ENCODE data around the gene FAM89B.
"Not testable (repeated sequence)": the region's sequence is repeated elsewhere in the genome, so short reads cannot be mapped to it uniquely, and the experiment has no call there.

The FAM89B gene

DNA sequence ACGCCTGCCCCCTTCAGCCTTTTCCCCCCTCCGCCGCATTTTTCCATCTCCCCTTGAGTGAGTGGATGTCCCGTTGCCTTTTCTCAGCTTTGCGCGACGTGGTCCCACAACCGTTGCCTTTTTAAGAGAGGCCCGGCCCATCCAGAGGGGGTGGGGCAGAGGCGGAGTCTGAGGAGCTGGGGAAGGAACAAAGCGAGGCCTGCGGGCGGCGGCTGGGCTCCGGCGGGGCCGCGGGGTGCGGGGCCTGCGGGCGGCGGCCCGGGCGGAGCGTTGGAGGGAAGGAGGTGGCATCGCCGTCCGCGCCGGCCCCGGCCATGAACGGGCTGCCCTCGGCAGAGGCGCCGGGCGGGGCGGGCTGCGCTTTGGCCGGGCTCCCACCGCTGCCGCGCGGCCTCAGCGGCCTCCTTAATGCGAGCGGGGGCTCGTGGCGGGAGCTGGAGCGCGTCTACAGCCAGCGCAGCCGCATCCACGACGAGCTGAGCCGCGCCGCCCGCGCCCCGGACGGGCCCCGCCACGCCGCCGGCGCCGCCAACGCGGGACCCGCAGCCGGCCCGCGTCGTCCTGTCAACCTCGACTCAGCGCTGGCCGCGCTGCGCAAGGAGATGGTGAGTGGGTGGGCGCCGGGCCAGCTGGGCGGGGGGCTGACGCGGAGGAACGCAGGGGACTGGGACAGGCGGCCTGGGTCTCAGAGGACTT is at the start of gene FAM89B:
Gene FAM89B (plus strand): TSS at position 183 of the 696 bp plus-strand sequence. CDS start 132 bp downstream, at position 315.
- DNase-seq (ENCODE audit: low spot score): peak; percentile 72

DNA sequence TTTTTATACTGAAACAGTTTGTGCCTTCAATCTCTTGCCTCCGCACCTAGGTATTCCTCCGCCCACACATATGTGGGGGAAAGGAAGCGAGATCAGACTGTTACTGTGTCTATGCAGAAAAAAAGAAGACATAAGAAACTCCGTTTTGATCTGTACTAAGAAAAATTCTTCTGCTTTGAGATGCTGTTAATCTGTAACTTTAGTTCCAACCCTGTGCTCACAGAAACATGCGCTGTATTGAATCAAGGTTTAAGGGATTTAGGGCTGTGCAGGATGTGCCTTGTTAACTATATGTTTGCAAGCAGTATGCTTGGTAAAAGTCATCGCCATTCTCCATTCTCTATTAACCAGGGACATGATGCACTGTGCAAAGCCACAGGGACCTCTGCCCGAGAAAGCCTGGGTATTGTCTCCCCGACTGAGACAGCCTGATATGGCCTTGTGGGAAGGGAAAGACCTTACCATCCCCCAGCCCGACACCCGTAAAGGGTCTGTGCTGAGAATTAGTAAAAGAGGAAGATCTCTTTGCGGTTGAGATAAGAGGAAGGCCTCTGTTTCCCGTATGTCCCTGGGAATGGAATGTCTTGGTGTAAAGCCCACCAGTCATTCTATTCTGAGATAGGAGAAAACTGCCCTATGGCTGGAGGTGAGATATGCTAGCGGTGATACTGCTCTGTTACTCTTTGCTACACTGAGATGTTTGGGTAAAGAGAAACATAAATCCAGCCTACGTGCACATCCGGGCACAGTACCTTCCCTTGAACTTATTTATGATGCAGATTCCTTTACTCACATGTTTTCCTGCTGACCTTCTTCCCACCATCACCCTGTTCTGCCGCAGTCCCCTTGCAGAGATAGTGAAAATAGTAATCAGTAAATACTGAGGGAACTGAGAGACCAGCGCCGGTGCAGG is 49.4 kb upstream of the FAM89B start:
- not testable (repeated sequence) for DNase-seq (ENCODE audit: low spot score)

- DNase-seq (ENCODE audit: low spot score): not testable (repeated sequence)
Observed at GRCh38 chr11:65523631-65523968, 48.7 kb upstream of the FAM89B start.

DNA sequence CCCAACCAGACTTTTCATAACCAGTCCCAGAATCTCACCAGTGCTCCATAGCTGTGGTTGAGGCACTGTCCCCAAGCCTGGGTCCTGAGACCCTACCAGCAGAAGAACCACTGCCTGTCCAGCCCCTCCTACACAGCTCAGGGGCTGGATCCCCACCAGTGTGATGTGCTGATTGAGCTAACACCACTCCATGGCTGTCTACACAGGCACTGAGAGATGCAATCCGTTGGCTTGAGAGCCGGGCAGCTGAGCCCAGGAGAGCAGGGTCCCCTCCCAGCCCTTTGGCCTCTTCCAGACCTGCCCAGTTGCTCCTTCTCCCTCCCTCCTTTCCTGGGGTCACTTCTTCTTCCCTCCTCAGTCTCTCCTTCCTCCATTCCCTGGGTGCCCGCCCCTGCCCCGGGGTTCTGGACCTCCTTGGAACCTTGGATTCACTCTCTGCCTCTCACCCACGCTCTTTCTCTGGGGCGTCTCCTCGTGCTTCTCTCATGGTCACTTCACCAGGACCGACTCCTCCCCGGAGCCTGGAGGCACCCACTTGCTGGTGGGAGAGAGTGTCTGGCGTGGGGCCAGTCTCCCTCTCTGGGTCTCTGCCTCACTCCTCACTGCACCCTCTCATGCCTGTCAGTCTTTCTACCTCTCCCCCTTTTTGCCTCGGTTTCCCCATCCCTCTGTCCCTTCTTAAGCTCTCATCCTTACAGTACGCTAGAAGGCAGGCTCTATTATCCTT is 48.2 kb upstream of the FAM89B start:
- no peak for DNase-seq (ENCODE audit: low spot score)

DNA sequence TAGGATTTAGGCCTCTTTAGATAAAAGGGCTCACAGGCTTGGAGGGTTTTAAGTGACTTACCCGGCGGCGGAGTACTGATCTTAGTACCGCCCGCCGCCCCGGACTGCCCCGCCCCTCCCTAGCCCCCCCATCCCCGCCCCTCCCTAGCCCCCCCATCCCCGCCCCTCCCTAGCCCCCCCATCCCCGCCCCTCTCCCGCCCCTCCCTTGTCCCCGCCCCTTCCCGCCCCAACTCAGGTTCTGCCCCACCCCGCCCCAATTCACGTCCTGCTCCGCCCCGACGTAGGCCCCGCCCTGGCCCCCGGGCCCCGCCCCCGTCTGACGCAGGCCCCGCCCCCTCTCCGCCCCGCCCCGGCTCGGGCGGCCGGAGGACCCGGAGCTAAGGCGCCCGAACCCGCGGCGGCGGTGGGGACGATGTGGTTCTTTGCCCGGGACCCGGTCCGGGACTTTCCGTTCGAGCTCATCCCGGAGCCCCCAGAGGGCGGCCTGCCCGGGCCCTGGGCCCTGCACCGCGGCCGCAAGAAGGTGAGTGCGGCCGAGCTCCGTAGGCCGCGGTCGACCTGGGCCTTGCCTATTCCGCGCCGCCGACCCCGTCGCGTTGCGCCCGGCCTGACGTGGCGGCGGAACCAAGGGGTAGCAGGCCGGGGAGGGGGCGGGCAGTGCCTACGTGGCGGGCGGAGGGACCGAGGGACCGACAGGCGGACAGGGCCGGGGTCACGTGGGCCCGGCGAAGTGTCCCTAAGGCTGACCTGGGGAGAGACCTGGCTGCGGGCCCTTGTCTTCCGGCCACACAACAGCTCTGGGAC is 47.4 kb upstream of the FAM89B start, which contains the start of gene SCYL1:
Gene SCYL1 (plus strand): TSS at position 343 of the 805 bp plus-strand sequence. CDS start 71 bp downstream, at position 414.
- DNase-seq (ENCODE audit: low spot score): peak; percentile 81

DNA sequence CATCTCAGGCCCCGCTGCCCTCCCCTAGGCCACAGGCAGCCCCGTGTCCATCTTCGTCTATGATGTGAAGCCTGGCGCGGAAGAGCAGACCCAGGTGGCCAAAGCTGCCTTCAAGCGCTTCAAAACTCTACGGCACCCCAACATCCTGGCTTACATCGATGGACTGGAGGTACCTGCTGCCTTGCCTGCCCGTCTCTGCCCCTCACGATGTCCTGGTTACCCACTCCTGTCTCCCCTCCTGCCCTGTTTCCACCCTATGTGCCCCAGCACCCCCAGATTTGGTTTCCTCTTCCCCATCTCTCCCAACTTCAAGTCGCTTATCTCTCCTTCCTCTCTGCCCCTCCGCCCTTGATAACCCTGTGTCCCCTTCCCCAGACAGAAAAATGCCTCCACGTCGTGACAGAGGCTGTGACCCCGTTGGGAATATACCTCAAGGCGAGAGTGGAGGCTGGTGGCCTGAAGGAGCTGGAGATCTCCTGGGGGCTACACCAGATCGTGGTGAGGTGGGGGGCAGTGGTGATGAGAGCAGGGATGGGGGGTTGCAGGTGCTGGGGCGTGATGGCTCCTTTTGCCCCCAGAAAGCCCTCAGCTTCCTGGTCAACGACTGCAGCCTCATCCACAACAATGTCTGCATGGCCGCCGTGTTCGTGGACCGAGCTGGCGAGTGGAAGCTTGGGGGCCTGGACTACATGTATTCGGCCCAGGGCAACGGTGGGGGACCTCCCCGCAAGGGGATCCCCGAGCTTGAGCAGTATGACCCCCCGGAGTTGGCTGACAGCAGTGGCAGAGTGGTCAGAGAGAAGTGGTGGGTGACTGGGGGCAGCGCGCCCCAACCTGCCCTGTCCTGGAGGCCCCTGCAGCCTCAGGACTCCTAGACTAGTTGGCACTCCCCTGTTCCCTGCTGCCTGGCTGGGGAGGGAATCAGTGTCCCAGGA is 46.5 kb upstream of the FAM89B start:
- DNase-seq (ENCODE audit: low spot score): no peak

DNA sequence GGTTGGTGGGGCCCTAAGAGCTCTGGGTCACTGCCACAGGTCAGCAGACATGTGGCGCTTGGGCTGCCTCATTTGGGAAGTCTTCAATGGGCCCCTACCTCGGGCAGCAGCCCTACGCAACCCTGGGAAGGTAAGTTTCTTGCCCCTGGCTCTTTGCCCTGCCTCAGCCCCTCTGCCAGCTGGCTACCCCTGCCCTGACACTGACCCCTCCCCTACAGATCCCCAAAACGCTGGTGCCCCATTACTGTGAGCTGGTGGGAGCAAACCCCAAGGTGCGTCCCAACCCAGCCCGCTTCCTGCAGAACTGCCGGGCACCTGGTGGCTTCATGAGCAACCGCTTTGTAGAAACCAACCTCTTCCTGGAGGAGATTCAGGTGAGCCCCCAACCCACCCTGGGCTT is 45.6 kb upstream of the FAM89B start:
- DNase-seq (ENCODE audit: low spot score): no peak

DNA sequence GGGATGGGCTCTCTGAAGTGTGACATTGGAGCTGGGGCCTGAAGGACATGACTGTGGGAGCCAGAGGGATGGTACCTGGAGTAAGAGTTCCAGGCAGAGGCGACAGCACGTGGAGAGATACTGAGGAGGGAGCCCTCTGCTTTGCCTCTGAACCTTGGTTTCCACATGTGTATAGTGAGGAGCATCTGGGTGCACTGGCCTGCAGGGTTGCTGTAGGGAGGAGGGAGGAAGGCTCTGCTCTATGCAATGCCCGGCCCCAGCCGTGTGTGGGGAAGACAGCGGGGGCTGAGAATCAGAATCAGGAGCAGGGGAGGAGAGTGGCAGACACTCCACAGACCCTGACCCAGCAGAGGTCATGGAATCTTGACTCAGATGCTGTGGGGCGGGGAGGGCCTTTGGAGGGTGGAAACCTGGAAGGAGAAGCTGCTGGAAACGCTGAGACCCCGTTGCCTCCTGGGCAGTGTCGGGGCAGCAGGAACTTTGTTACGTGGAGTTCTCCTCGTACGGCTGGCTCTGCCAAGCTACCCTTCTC is 43.5 kb upstream of the FAM89B start:
- no peak for DNase-seq (ENCODE audit: low spot score)

DNA sequence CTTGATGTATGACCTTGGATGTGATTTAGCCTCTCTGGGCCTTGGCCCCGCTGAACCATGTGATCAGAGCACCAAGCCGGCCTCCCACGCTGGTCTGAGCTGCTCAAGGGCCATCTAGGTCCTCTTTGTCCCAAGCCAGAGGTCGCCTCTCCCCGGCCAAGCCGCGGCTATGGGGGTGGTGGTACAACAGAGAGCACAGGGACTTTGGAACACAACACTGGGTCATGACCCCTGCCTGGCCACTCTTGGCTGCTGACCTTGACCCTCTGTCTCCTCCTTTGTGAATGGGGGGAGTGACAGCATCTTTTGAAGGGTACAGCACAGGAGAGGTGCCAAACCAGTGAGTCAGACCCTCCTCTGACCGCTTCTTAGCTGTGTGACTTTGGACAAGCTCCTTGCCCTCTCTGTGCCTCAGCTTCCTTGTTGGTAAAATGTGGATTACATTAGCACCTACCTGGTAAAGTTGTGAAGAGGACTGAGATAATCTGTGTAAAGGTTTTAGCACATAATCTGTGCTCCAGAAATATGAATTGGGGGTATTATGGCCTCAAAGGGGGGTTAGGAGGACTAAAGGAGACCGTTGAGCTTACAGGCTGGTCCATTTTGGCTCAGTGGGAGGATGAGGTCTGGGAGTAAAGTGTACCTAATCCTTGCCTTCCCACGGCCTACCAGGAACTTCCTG is 42.7 kb upstream of the FAM89B start:
- no peak for DNase-seq (ENCODE audit: low spot score)

DNA sequence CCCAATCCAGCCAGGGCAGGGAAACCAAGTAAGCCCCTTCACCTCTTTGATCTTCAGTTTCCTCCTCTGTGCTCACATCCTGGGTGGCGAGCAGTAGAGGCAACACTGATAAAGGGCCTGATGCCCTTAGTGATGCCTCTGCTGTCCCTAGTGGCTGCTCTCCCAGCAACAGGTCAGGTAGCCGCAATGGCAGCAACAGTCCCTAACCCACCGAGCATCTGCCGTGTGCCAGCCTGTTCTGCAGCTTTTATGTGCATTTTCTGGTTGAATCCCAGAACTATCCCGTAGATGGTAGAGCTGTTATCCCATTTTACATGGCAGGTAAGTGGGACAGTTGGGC is 42.2 kb upstream of the FAM89B start:
- DNase-seq (ENCODE audit: low spot score): no peak

DNA sequence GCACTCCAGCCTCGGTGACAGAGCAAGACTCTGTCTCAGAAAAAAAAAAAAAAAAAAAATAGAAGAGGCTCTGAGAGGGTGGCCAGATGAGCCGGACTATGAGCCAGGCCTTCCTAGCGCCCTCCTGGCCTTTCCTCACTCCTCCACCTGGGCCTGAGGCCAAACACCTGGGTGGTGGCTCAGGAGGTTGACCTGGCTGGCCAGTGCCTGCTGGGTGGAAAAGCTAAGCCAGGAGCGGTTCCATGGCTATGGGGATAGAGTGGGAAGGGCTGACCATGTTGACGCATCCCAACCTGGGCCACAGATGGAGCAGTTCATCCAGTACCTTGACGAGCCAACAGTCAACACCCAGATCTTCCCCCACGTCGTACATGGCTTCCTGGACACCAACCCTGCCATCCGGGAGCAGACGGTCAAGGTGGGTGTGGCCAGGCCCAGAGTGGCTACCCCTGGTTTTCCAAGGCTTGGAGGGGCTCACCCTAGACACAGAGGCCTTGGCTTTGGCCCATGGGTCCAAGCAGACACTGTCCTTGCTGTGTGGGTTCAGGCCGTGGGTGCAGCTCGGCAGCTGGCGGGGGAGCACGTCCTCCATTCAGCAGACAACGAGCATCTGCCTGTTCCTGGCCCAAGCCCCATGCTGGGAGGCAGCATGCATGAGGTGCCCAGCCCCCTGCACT is 39.8 kb upstream of the FAM89B start:
- no peak for DNase-seq (ENCODE audit: low spot score)

GRCh38 chr11:65535102-65535501 is 37.2 kb upstream of the FAM89B start:
- DNase-seq (ENCODE audit: low spot score): no peak

DNA sequence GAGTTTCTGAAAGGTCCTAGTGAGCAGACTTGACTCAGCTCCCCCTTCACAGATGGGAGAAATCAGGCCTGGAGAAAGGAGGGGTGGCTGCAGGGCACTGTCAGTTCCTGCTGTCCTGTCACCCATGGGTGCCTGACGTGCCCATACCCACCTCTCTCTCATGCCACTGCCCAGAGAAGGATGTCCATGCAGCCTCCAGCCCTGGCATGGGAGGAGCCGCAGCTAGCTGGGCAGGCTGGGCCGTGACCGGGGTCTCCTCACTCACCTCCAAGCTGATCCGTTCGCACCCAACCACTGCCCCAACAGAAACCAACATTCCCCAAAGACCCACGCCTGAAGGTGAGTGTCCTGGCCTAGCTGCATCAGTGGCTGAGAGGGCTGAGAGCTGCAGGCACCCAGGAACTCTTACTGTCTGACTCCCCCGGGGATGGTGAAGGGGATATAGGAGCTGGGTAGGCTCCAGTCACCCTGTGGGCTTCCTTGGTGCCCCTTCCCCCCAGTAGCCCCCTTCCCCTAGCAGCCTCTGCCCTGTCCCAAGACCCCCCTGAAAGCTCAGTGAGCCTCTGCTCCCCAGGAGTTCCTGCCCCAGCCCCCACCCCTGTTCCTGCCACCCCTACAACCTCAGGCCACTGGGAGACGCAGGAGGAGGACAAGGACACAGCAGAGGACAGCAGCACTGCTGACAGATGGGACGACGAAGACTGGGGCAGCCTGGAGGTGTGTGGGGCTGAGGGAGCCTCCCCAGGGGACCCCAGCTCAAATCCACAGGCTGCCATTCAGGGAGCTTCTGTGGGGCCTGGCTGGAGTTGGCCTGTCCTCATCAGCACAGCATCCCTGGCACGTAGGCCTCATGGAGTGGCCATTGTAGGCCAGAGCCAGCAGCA is 35.7 kb upstream of the FAM89B start:
- DNase-seq (ENCODE audit: low spot score): no peak

- DNase-seq (ENCODE audit: low spot score): no peak
Observed at GRCh38 chr11:65537296-65537597, 35.1 kb upstream of the FAM89B start.

DNA sequence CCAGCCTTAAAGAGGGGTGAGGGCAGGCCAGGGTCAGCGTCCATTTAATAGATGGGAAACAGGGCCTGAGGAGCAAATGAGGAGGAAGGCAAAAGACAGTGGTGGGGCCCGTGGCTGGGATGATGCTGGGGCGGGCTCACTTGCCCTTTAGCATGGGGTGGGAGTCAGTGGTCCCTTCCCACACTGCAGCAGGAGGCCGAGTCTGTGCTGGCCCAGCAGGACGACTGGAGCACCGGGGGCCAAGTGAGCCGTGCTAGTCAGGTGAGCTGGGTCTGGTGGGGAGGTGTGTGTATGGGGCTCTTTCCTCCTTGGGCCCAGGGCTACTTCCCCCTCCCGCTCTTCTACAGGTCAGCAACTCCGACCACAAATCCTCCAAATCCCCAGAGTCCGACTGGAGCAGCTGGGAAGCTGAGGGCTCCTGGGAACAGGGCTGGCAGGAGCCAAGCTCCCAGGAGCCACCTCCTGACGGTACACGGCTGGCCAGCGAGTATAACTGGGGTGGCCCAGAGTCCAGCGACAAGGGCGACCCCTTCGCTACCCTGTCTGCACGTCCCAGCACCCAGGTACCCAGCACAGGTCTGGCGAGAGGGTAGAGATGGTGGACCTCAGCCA is 34.6 kb upstream of the FAM89B start:
- DNase-seq (ENCODE audit: low spot score): no peak

GRCh38 chr11:65538232-65538914 is 34.0 kb upstream of the FAM89B start:
- DNase-seq (ENCODE audit: low spot score): no peak
